Umbilical cord (tissue), 2 donors: ENCODE results near the gene CNTFR. TPM values are rescaled to one million over a fixed set of nuclear protein-coding genes. Genes with fewer than 3 reads are reported as not detected.

Experiments
- DNase-seq: peaks from one replicate; pipeline ENCODE4 v3.0.0-alpha.2; 2015; ENCODE audit warnings: low spot score
- total RNA-seq: library from RNA; depleted of rRNA; stranded (reverse); fragments of >200 nt; gene quantifications from one replicate; pipeline ENCODE4 v1.2.3, GENCODE V29; 2014; ENCODE audit warnings: low replicate concordance; ENCODE audit not compliant: insufficient read depth

The CNTFR gene
- total RNA-seq, 1 donor from 2014 or later = not detected

- peak; percentile 63 for DNase-seq
Observed at GRCh38 chr9:34590381-34591247, 1.1 kb upstream of the CNTFR start.

- peak; percentile 74 for DNase-seq
Observed at GRCh38 chr9:34588671-34589635, 571 bp downstream of the CNTFR start.

GRCh38 chr9:34587271-34587670, 2.3 kb downstream of the CNTFR start:
- DNase-seq = no peak

GRCh38 chr9:34585946-34586669, 3.4 kb downstream of the CNTFR start:
- DNase-seq = no peak

GRCh38 chr9:34584970-34585369, 4.6 kb downstream of the CNTFR start:
- DNase-seq = no peak

GRCh38 chr9:34582787-34583186, 6.7 kb downstream of the CNTFR start:
- DNase-seq = no peak

GRCh38 chr9:34581318-34581717, 8.2 kb downstream of the CNTFR start:
- no peak for DNase-seq

GRCh38 chr9:34580358-34580757, 9.2 kb downstream of the CNTFR start:
- DNase-seq = no peak

GRCh38 chr9:34579808-34580163, 9.7 kb downstream of the CNTFR start:
- DNase-seq = no peak

GRCh38 chr9:34579104-34579807, 10.3 kb downstream of the CNTFR start:
- DNase-seq = peak; percentile 91

GRCh38 chr9:34578241-34579103, 11.1 kb downstream of the CNTFR start:
- peak; percentile 84 for DNase-seq

- DNase-seq = peak; percentile 85
Observed at GRCh38 chr9:34577400-34578240, 11.9 kb downstream of the CNTFR start.

- DNase-seq = peak; percentile 56
Observed at GRCh38 chr9:34576597-34577399, 12.7 kb downstream of the CNTFR start.

GRCh38 chr9:34575862-34576596, 13.5 kb downstream of the CNTFR start:
- peak; percentile 68 for DNase-seq

GRCh38 chr9:34575241-34575640, 14.3 kb downstream of the CNTFR start:
- peak; percentile 75 for DNase-seq

GRCh38 chr9:34574571-34574970, 15.0 kb downstream of the CNTFR start:
- no peak for DNase-seq

GRCh38 chr9:34573599-34574325, 15.8 kb downstream of the CNTFR start:
- DNase-seq = no peak
